Gastroesophageal sphincter (tissue), 3 donors: ENCODE data around the gene FOXN3.

ENCODE experiments used
- CTCF ChIP-seq, 4 experiments: fragments of 200-600 bp in 2 of 4; fragments of 450-650 bp in 2 of 4; sonication (generic) in 1 of 4; IDR thresholded peaks; one replicate each; pipeline ENCODE4 v1.5.1; 2017 to 2019; ENCODE audit warnings: antibody characterized with exemption in 4 of 4, mild to moderate bottlenecking in 2 of 4, moderate library complexity in 2 of 4
- EP300 ChIP-seq: sonication (generic); formaldehyde crosslinking; IDR thresholded peaks from one replicate; pipeline ENCODE4 v1.6.1; 2017; ENCODE audit warnings: antibody characterized with exemption, mild to moderate bottlenecking
- POLR2A ChIP-seq, 2 donors: fragments of 450-650 bp; IDR thresholded peaks; one replicate each; pipeline ENCODE4 v1.6.1; 2017; ENCODE audit warnings: antibody characterized with exemption in 2 of 2, mild to moderate bottlenecking in 2 of 2, moderate library complexity in 1 of 2
- POLR2AphosphoS5 ChIP-seq: sonication (generic); formaldehyde crosslinking; IDR thresholded peaks from one replicate; pipeline ENCODE4 v1.6.1; 2017; ENCODE audit warnings: antibody characterized with exemption

DNA sequence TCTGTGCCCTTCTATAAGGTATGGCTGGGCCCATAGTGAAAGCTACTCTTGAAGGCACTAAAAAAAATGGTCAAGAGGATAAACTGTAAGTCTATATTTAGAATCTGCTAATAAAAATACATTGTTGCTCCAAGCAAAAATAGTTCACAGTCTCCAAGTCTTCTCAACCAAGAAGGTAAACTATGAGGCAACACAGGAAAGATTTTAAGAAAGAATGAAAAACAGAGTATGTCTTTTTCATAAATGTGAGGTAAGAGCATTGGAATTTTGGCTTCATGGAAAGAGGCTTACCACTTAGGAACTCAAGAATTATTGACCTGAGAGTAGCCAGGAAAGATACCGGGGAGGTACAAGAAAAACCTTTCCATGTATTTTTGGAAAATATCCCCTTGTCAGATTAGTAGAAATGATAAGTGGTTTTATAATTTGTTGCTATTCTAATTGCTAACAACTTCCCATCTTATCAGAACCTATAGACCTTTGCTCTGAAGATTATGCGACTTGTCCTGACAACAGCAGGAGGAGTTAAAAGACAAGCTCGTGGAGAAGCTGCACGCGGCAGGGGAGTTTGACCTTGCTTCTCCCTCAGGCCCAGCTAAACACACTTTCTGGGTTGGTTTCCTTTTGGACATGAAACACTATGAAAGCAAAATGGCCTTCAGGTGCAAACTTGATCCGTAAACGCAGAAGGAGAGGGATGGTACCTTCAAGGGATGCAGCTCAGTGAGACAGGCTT, 238.1 kb downstream of the FOXN3 start:
- TF ChIP-seq POLR2A (IDR thresholded peaks at IDR 0.05) (no peak), CTCF (IDR thresholded peaks at IDR 0.05) (no peak), EP300 (no peak), POLR2AphosphoS5 (no peak)
